PC-3 (cell line): ENCODE data around the gene ZFPM1. TPM values are rescaled to one million over a fixed set of nuclear protein-coding genes. Genes with fewer than 3 reads are reported as not detected.

Experiments
- ATAC-seq: fragments of 200-7000 bp; cut with Tn5 transposase; 2 replicates; pipeline ENCODE4 v1.9.1; 2020; ENCODE audit warnings: mild to moderate bottlenecking, moderate library complexity
- BruUV-seq: library from RNA; stranded (reverse); fragments of 400-500 nt; replicated peaks from 2 replicates; lab custom pipeline; 2021; lab: Mats Ljungman, UMichigan
- CTCF ChIA-PET: fragments of 300-600 bp; sonication (Branson Sonifier 250); formaldehyde crosslinking; loops from one replicate; lab custom pipeline; 2022; ENCODE audit warnings: antibody characterized with exemption; lab: Charles Lee
- POLR2A ChIA-PET: fragments of 300-600 bp; sonication (Branson Sonifier 250); formaldehyde crosslinking; loops from one replicate; lab custom pipeline; 2022; ENCODE audit warnings: antibody characterized with exemption; ENCODE audit not compliant: unreplicated experiment; lab: Charles Lee
- DNase-seq: peaks from one replicate; pipeline ENCODE4 v3.0.0-alpha.2; 2015
- H2AFZ ChIP-seq: fragments of 300-600 bp; sonication (generic); 2 replicates; pipeline ENCODE4 v1.6.0; 2016; ENCODE audit warnings: antibody characterized with exemption, low read length
- H3F3A ChIP-seq: fragments of 300-600 bp; sonication (generic); one replicate; pipeline ENCODE4 v1.6.0; 2017; ENCODE audit warnings: antibody characterized with exemption, low read length, control low read depth, mild to moderate bottlenecking; ENCODE audit not compliant: unreplicated experiment
- H3K27ac ChIP-seq: fragments of 300-600 bp; sonication (generic); 2 replicates; pipeline ENCODE4 v1.5.1; 2016; ENCODE audit warnings: mild to moderate bottlenecking, low read length
- H3K27me3 ChIP-seq: fragments of 300-600 bp; sonication (generic); 2 replicates; pipeline ENCODE4 v1.6.1; 2016; ENCODE audit warnings: low read length, mixed read lengths
- H3K36me3 ChIP-seq: fragments of 300-600 bp; sonication (generic); 2 replicates; pipeline ENCODE4 v1.6.1; 2016; ENCODE audit warnings: low read depth, mixed run types, low read length, mixed read lengths
- H3K4me1 ChIP-seq: fragments of 300-600 bp; sonication (generic); 2 replicates; pipeline ENCODE4 v1.5.1; 2016; ENCODE audit warnings: low read length; ENCODE audit not compliant: insufficient read depth
- H3K4me2 ChIP-seq: fragments of 300-600 bp; sonication (generic); 2 replicates; pipeline ENCODE4 v1.6.0; 2016; ENCODE audit warnings: low read length
- H3K4me3 ChIP-seq: fragments of 300-600 bp; sonication (generic); 2 replicates; pipeline ENCODE4 v1.5.1; 2016; ENCODE audit warnings: mild to moderate bottlenecking, low read length, mixed read lengths
- H3K79me2 ChIP-seq: fragments of 300-600 bp; sonication (generic); 2 replicates; pipeline ENCODE4 v1.6.1; 2017; ENCODE audit warnings: low read length, mixed read lengths
- H3K9ac ChIP-seq: fragments of 300-600 bp; sonication (generic); 2 replicates; pipeline ENCODE4 v1.6.0; 2016; ENCODE audit warnings: mild to moderate bottlenecking, low read length
- H3K9me2 ChIP-seq: fragments of 300-600 bp; sonication (generic); replicated peaks from 2 replicates; pipeline ENCODE4 v1.6.1; 2016; ENCODE audit warnings: mixed run types, low read length, mixed read lengths
- H3K9me3 ChIP-seq: fragments of 300-600 bp; sonication (generic); 2 replicates; pipeline ENCODE4 v1.6.1; 2016; ENCODE audit warnings: low read length, mixed read lengths
- H4K20me1 ChIP-seq: fragments of 300-600 bp; sonication (generic); 2 replicates; pipeline ENCODE4 v1.6.1; 2016; ENCODE audit warnings: low read length, mixed read lengths
- CTCF ChIP-seq: fragments of 300-600 bp; sonication (generic); conservative IDR thresholded peaks from 2 replicates; pipeline ENCODE4 v1.5.1; 2017; ENCODE audit warnings: antibody characterized with exemption, low read depth, mild to moderate bottlenecking, low read length
- EZH2 ChIP-seq: fragments of 300-600 bp; sonication (generic); IDR thresholded peaks from one replicate; pipeline ENCODE4 v1.6.1; 2017; ENCODE audit warnings: antibody characterized with exemption, mild to moderate bottlenecking, low read length; ENCODE audit not compliant: unreplicated experiment
- EZH2phosphoT487 ChIP-seq: fragments of 300-600 bp; sonication (generic); IDR thresholded peaks from 2 replicates; pipeline ENCODE4 v1.6.1; 2018; ENCODE audit warnings: mild to moderate bottlenecking, antibody characterized with exemption, low read length, borderline replicate concordance
- intact Hi-C: fragments of 100-400 bp; cut with micrococcal nuclease; formaldehyde crosslinking; loops from 2 replicates; pipeline ENCODE4 v1.9.0; 2023
- total RNA-seq: library from RNA; depleted of rRNA; stranded (reverse); fragments of >200 nt; gene quantifications from 2 replicates; pipeline ENCODE4 v1.2.3, GENCODE V29; 2014

The ZFPM1 gene
- total RNA-seq, 1 experiment from 2014 or later, result 4.6 TPM

GRCh38 chr16:88462396-88462795, 9.3 kb downstream of the ZFPM1 start:
- H3K9me2 ChIP-seq, result no peaks in the 10 kb centered on the region
- no peaks in the 10 kb centered on the region for H3K79me2 ChIP-seq
- no peaks in the 10 kb centered on the region for H4K20me1 ChIP-seq
- no peak overlapping the region for H3K4me3 ChIP-seq
- ChIA-PET POLR2A (no interaction called here), CTCF (no interaction called here)
- H3K27me3 ChIP-seq, result no peaks in the 10 kb centered on the region
- DNase-seq (no peak), ATAC-seq (no peak)
- H3F3A ChIP-seq, result no peaks in the 10 kb centered on the region
- H2AFZ ChIP-seq, result no peak overlapping the region
- H3K9me3 ChIP-seq, result no peaks in the 10 kb centered on the region
- H3K9ac ChIP-seq, result no peak overlapping the region
- no peak overlapping the region for H3K4me2 ChIP-seq
- H3K4me1 ChIP-seq, result no peaks in the 10 kb centered on the region
- BruUV-seq, result no TSS peak
- H3K36me3 ChIP-seq, result no peaks in the 10 kb centered on the region
- intact Hi-C loops, result no loop called here
- H3K27ac ChIP-seq, result no peak overlapping the region
- TF ChIP-seq CTCF (no peak), EZH2phosphoT487 (no peak), EZH2 (no peak)

- Histone ChIP-seq H3K79me2 (no peaks in the 10 kb centered on the region), H3K9me3 (no peaks in the 10 kb centered on the region), H3K9me2 (no peaks in the 10 kb centered on the region), H3F3A (no peaks in the 10 kb centered on the region), H3K27me3 (no peaks in the 10 kb centered on the region), H3K4me2 (no peak overlapping the region), H3K9ac (no peak overlapping the region), H3K4me3 (no peak overlapping the region), H2AFZ (no peak overlapping the region), H3K27ac (no peak overlapping the region), H3K36me3 (no peaks in the 10 kb centered on the region), H4K20me1 (no peaks in the 10 kb centered on the region), H3K4me1 (no peaks in the 10 kb centered on the region)
- ChIA-PET CTCF (no interaction called here), POLR2A (no interaction called here)
- no TSS peak for BruUV-seq
- intact Hi-C loops, result no loop called here
- DNase-seq, result no peak
- ATAC-seq, result no peak
- TF ChIP-seq EZH2 (no peak), CTCF (no peak), EZH2phosphoT487 (no peak)
Observed at GRCh38 chr16:88463411-88463810, 10.3 kb downstream of the ZFPM1 start.

- Histone ChIP-seq H3K9me3 (no peaks in the 10 kb centered on the region), H3K4me3 (no peak overlapping the region), H3K9ac (no peak overlapping the region), H3K27ac (no peak overlapping the region), H3K4me1 (no peaks in the 10 kb centered on the region), H3K4me2 (no peak overlapping the region), H3K36me3 (no peaks in the 10 kb centered on the region), H3K9me2 (no peaks in the 10 kb centered on the region), H3K27me3 (no peaks in the 10 kb centered on the region), H4K20me1 (no peaks in the 10 kb centered on the region), H3K79me2 (no peaks in the 10 kb centered on the region), H2AFZ (no peak overlapping the region), H3F3A (no peaks in the 10 kb centered on the region)
- ATAC-seq, result no peak
- intact Hi-C loops, result no loop called here
- no TSS peak for BruUV-seq
- DNase-seq, result no peak
- CTCF ChIA-PET, result no interaction called here
- TF ChIP-seq EZH2phosphoT487 (no peak), EZH2 (no peak), CTCF (no peak)
- POLR2A ChIA-PET, result no interaction called here
Observed at GRCh38 chr16:88464447-88465318, 11.6 kb downstream of the ZFPM1 start.
